PC-3 (cell line): ENCODE results near the gene GFPT2.

Source experiments
- CTCF ChIP-seq: fragments of 300-600 bp; sonication (generic); conservative IDR thresholded peaks from 2 replicates; pipeline ENCODE4 v1.5.1; 2017; ENCODE audit warnings: antibody characterized with exemption, low read depth, mild to moderate bottlenecking, low read length
- EZH2 ChIP-seq: fragments of 300-600 bp; sonication (generic); IDR thresholded peaks from one replicate; pipeline ENCODE4 v1.6.1; 2017; ENCODE audit warnings: antibody characterized with exemption, mild to moderate bottlenecking, low read length; ENCODE audit not compliant: unreplicated experiment
- EZH2phosphoT487 ChIP-seq: fragments of 300-600 bp; sonication (generic); IDR thresholded peaks from 2 replicates; pipeline ENCODE4 v1.6.1; 2018; ENCODE audit warnings: mild to moderate bottlenecking, antibody characterized with exemption, low read length, borderline replicate concordance

GRCh38 chr5:180287868-180288267 is 65.3 kb downstream of the GFPT2 start:
- TF ChIP-seq EZH2 = no peak
- TF ChIP-seq CTCF = no peak
- no peak for TF ChIP-seq EZH2phosphoT487
